Loucy (cell line): ENCODE data around the gene HACD3.

Source experiments
- H2AFZ ChIP-seq: fragments of 200-600 bp; sonication (generic); 2 replicates; pipeline ENCODE4 v1.6.0; 2016; ENCODE audit warnings: antibody characterized with exemption, mild to moderate bottlenecking, low read length, moderate library complexity
- H3F3A ChIP-seq: fragments of 200-600 bp; 2 replicates; pipeline ENCODE4 v1.6.0; 2016; ENCODE audit warnings: antibody characterized with exemption, low read depth, mild to moderate bottlenecking
- H3K27me3 ChIP-seq: fragments of 200-600 bp; sonication (generic); 2 replicates; pipeline ENCODE4 v1.6.1; 2014; ENCODE audit warnings: low read length, mild to moderate bottlenecking; ENCODE audit not compliant: insufficient read depth, poor library complexity, severe bottlenecking
- H3K36me3 ChIP-seq: fragments of 200-600 bp; sonication (generic); 2 replicates; pipeline ENCODE4 v1.6.1; 2016; ENCODE audit warnings: low read length; ENCODE audit not compliant: insufficient read depth
- H3K4me1 ChIP-seq: fragments of 200-600 bp; sonication (generic); 2 replicates; pipeline ENCODE4 v1.5.1; 2014; ENCODE audit warnings: low read length, mild to moderate bottlenecking; ENCODE audit not compliant: insufficient read depth, poor library complexity, severe bottlenecking
- H3K4me2 ChIP-seq: fragments of 200-600 bp; sonication (generic); 2 replicates; pipeline ENCODE4 v1.6.0; 2014; ENCODE audit warnings: antibody characterized with exemption, low read length, low read depth, mild to moderate bottlenecking; ENCODE audit not compliant: poor library complexity, severe bottlenecking
- H3K4me3 ChIP-seq: fragments of 200-600 bp; sonication (generic); 2 replicates; pipeline ENCODE4 v1.5.1; 2014; ENCODE audit warnings: low read length, mild to moderate bottlenecking, mixed read lengths; ENCODE audit not compliant: poor library complexity, severe bottlenecking
- H3K79me2 ChIP-seq: fragments of 200-600 bp; sonication (generic); 2 replicates; pipeline ENCODE4 v1.6.1; 2014; ENCODE audit warnings: low read length; ENCODE audit not compliant: insufficient read depth
- H3K9ac ChIP-seq: fragments of 200-600 bp; sonication (generic); 2 replicates; pipeline ENCODE4 v1.6.0; 2014; ENCODE audit warnings: mild to moderate bottlenecking, low read depth, low read length, moderate library complexity; ENCODE audit not compliant: poor library complexity, severe bottlenecking
- H3K9me2 ChIP-seq: fragments of 200-600 bp; sonication (generic); replicated peaks from 2 replicates; pipeline ENCODE4 v1.6.1; 2016; ENCODE audit warnings: low read depth, low read length, mixed read lengths
- H3K9me3 ChIP-seq: fragments of 200-600 bp; sonication (generic); 2 replicates; pipeline ENCODE4 v1.6.1; 2014; ENCODE audit warnings: mild to moderate bottlenecking, antibody characterized with exemption, low read length, low read depth; ENCODE audit not compliant: insufficient read depth
- H4K20me1 ChIP-seq: fragments of 200-600 bp; sonication (generic); 2 replicates; pipeline ENCODE4 v1.6.0; 2014; ENCODE audit warnings: antibody characterized with exemption, low read length, mild to moderate bottlenecking; ENCODE audit not compliant: insufficient read depth, poor library complexity, severe bottlenecking
- EZH2phosphoT487 ChIP-seq: fragments of 200-600 bp; IDR thresholded peaks from 2 replicates; pipeline ENCODE4 v1.6.1; 2018; ENCODE audit warnings: antibody characterized with exemption, mild to moderate bottlenecking, moderate library complexity, borderline replicate concordance
- TF ChIP-seq, protein P1 (sequence below): fragments of 200-600 bp; sonication (generic); conservative IDR thresholded peaks from 2 replicates; pipeline ENCODE4 v1.5.1; 2014; ENCODE audit warnings: mild to moderate bottlenecking, antibody characterized with exemption, low read length

Gene HACD3

DNA sequence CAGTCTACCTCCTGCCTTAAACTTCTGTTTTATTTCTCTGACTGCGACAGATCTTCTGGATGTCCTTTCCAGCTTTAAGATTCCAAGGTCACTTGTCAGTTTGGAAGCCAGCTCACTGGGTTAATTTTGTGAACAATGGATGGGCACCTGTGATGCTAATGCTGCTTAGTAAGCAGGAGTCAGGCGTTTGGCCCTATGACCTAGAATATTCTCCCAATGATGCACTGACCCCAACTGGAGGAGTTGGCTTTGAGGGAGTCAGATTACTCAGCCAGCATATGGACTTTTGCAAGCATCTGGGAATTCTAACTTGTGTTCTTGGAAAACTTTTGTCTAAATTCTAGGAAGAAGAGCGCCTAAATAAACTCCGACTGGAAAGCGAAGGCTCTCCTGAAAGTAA lies 28.1 kb downstream of the HACD3 start:
- no peak overlapping the region for H3K9ac ChIP-seq
- no peaks in the 10 kb centered on the region for H3K4me1 ChIP-seq
- H3K36me3 ChIP-seq: peaks cover 97% of the 10 kb centered on the region; the same call in 1 of the 2 replicates
- peaks cover 5% of the 10 kb centered on the region for H4K20me1 ChIP-seq
- TF ChIP-seq, protein P1, sequence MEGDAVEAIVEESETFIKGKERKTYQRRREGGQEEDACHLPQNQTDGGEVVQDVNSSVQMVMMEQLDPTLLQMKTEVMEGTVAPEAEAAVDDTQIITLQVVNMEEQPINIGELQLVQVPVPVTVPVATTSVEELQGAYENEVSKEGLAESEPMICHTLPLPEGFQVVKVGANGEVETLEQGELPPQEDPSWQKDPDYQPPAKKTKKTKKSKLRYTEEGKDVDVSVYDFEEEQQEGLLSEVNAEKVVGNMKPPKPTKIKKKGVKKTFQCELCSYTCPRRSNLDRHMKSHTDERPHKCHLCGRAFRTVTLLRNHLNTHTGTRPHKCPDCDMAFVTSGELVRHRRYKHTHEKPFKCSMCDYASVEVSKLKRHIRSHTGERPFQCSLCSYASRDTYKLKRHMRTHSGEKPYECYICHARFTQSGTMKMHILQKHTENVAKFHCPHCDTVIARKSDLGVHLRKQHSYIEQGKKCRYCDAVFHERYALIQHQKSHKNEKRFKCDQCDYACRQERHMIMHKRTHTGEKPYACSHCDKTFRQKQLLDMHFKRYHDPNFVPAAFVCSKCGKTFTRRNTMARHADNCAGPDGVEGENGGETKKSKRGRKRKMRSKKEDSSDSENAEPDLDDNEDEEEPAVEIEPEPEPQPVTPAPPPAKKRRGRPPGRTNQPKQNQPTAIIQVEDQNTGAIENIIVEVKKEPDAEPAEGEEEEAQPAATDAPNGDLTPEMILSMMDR: no peak
- TF ChIP-seq EZH2phosphoT487: no peak
- H3K79me2 ChIP-seq: peaks cover 28% of the 10 kb centered on the region; the same call in 1 of the 2 replicates
- H2AFZ ChIP-seq: no peak overlapping the region
- no peak overlapping the region for H3K4me2 ChIP-seq
- no peaks in the 10 kb centered on the region for H3K27me3 ChIP-seq
- H3K4me3 ChIP-seq: no peak overlapping the region
- no peaks in the 10 kb centered on the region for H3F3A ChIP-seq
- H3K9me3 ChIP-seq: no peaks in the 10 kb centered on the region
- H3K9me2 ChIP-seq: no peaks in the 10 kb centered on the region

DNA sequence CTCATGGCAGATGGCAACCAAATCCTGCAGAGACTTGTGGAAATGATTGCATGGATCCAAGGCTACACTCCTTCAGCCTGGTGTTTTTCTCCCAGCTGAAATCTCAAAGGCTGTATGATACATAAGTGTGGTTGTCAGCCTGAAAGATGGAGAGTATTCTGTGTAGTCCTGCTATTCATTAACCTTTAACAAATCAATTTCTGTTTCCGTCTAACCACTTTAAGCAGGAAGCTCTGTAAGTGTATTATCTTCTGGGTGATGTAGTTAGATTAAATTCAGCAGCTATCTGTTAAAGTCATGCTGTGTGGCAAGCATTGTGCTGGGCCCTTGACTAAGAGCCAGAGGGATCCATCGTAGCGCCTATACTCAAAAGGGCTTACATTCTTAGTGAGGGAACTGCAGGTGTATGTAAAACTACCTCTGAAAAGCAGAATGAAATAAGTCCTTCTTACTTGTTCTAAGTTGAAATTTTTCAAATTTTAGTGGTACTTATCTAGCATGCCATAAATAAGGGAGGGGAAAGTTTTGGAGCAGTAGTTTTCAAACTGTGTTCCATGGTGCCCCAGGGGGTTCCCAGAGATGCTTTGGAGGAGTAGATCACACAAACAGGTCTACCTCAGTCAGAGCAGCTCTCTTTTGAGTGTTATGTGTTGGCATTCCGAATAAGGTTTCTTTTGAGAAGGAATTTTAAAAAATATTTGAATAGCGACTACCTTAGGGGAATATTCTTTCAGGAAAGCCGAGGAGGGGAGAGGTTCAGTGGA lies 28.9 kb downstream of the HACD3 start:
- Histone ChIP-seq H2AFZ (no peak overlapping the region), H4K20me1 (no peaks in the 10 kb centered on the region), H3K4me2 (no peak overlapping the region), H3K9me2 (no peaks in the 10 kb centered on the region), H3K4me3 (no peak overlapping the region), H3K9me3 (no peaks in the 10 kb centered on the region), H3K27me3 (no peaks in the 10 kb centered on the region), H3F3A (no peaks in the 10 kb centered on the region), H3K4me1 (no peaks in the 10 kb centered on the region), H3K79me2 (peaks cover 20% of the 10 kb centered on the region; the same call in 1 of the 2 replicates), H3K9ac (no peak overlapping the region), H3K36me3 (peaks cover 97% of the 10 kb centered on the region; the same call in 1 of the 2 replicates)
- TF ChIP-seq, protein P1: no peak
- no peak for TF ChIP-seq EZH2phosphoT487

DNA sequence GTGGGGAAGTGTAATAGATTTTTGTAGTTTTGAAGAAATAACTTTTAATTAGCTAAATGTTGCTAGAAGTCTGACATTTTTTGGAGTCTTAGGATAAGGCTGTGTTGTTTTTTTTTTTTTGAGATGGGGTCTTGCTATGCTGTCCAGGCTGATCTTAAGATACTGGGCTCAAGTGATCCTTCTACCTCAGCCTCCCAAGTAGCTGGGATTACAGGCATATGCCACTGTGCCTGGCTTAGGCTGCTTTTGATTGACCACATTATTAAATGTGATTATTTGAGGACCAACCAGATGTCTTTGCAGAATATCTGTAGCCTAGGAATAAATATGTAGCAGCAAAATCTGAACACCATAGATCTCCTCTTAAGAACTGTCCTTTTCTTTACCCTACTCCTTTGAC lies 29.7 kb downstream of the HACD3 start:
- Histone ChIP-seq H3K4me3 (no peak overlapping the region), H3K4me1 (no peaks in the 10 kb centered on the region), H3K9me3 (no peaks in the 10 kb centered on the region), H3K36me3 (peaks cover 98% of the 10 kb centered on the region; the same call in 1 of the 2 replicates), H3K9me2 (no peaks in the 10 kb centered on the region), H3F3A (no peaks in the 10 kb centered on the region), H3K4me2 (no peak overlapping the region), H3K79me2 (peaks cover 18% of the 10 kb centered on the region; the same call in 1 of the 2 replicates), H3K27me3 (no peaks in the 10 kb centered on the region), H2AFZ (no peak overlapping the region), H3K9ac (no peak overlapping the region), H4K20me1 (no peaks in the 10 kb centered on the region)
- TF ChIP-seq, protein P1: no peak
- TF ChIP-seq EZH2phosphoT487: no peak
